HFFc6 (cell line): ENCODE data around the gene FSTL4. TPM values are rescaled to one million over a fixed set of nuclear protein-coding genes. Genes with fewer than 3 reads are reported as not detected.
A peak's percentile ranks its signal among the peaks of the same experiment; 100 is the strongest.

Experiments used
- DNase-seq: peaks from one replicate; pipeline ENCODE4 v3.0.0-alpha.2; 2018
- H3K27ac Mint-ChIP-seq: 2 replicates; pipeline ENCODE4 v1.8.0; 2020; ENCODE audit warnings: mild to moderate bottlenecking, mixed read lengths
- H3K27me3 Mint-ChIP-seq: 2 replicates; pipeline ENCODE4 v1.8.0; 2021; ENCODE audit warnings: mild to moderate bottlenecking, moderate library complexity, mixed read lengths; ENCODE audit not compliant: insufficient read depth
- H3K36me3 Mint-ChIP-seq: 2 replicates; pipeline ENCODE4 v1.8.0; 2021; ENCODE audit warnings: low read depth, mixed read lengths
- H3K4me1 Mint-ChIP-seq: 2 replicates; pipeline ENCODE4 v1.8.0; 2020; ENCODE audit warnings: low read depth, mixed read lengths
- H3K4me3 Mint-ChIP-seq: 2 replicates; pipeline ENCODE4 v1.8.0; 2020; ENCODE audit warnings: mild to moderate bottlenecking, moderate library complexity, mixed read lengths
- H3K9me3 Mint-ChIP-seq: 2 replicates; pipeline ENCODE4 v1.8.0; 2020; ENCODE audit warnings: mild to moderate bottlenecking, mixed read lengths
- CTCF ChIP-seq: fragments of 200-600 bp; sonication (generic); IDR thresholded peaks from 2 replicates; pipeline ENCODE4 v1.5.0; 2021; ENCODE audit warnings: antibody characterized with exemption, mild to moderate bottlenecking
- total RNA-seq, 6 experiments: library from RNA; stranded (reverse); fragmentation: NEBNext Ultra II Directional; extraction: Animal tissue kit (Norgen Biotek cat#: 25700); gene quantifications; 2 replicates in 1 of 6; 3 replicates in 5 of 6; pipeline ENCODE4 v1.2.3, GENCODE V29; 2021

Gene FSTL4
- total RNA-seq, 6 experiments from 2014 or later: not detected

- H3K9me3 Mint-ChIP-seq: no peaks in the 10 kb centered on the region
- H3K27ac Mint-ChIP-seq: no peak overlapping the region
- H3K4me1 Mint-ChIP-seq: no peaks in the 10 kb centered on the region
- no peak overlapping the region for H3K4me3 Mint-ChIP-seq
- H3K27me3 Mint-ChIP-seq: peaks cover 5% of the 10 kb centered on the region; the same call in 1 of the 2 replicates
- no peak for DNase-seq
- H3K36me3 Mint-ChIP-seq: no peaks in the 10 kb centered on the region
- TF ChIP-seq CTCF: no peak
Measured at GRCh38 chr5:133531178-133531577, 81.2 kb downstream of the FSTL4 start.

GRCh38 chr5:133530270-133530669, 82.1 kb downstream of the FSTL4 start:
- peaks cover 5% of the 10 kb centered on the region; the same call in 1 of the 2 replicates for H3K27me3 Mint-ChIP-seq
- H3K9me3 Mint-ChIP-seq: no peaks in the 10 kb centered on the region
- no peak for DNase-seq
- H3K4me3 Mint-ChIP-seq: no peak overlapping the region
- TF ChIP-seq CTCF: no peak
- no peak overlapping the region for H3K27ac Mint-ChIP-seq
- H3K36me3 Mint-ChIP-seq: no peaks in the 10 kb centered on the region
- H3K4me1 Mint-ChIP-seq: no peaks in the 10 kb centered on the region

- Mint-ChIP-seq H3K4me1 (no peaks in the 10 kb centered on the region), H3K4me3 (no peak overlapping the region), H3K9me3 (no peaks in the 10 kb centered on the region), H3K27ac (no peak overlapping the region), H3K27me3 (peaks cover 10% of the 10 kb centered on the region), H3K36me3 (no peaks in the 10 kb centered on the region)
- no peak for DNase-seq
- no peak for TF ChIP-seq CTCF
Measured at GRCh38 chr5:133528841-133529240, 83.5 kb downstream of the FSTL4 start.

- H3K27me3 Mint-ChIP-seq: peaks cover 13% of the 10 kb centered on the region
- no peak overlapping the region for H3K27ac Mint-ChIP-seq
- no peak for TF ChIP-seq CTCF
- DNase-seq: peak; percentile 57
- no peaks in the 10 kb centered on the region for H3K9me3 Mint-ChIP-seq
- H3K36me3 Mint-ChIP-seq: no peaks in the 10 kb centered on the region
- no peaks in the 10 kb centered on the region for H3K4me1 Mint-ChIP-seq
- no peak overlapping the region for H3K4me3 Mint-ChIP-seq
Measured at GRCh38 chr5:133527311-133527710, 85.0 kb downstream of the FSTL4 start.

- no peaks in the 10 kb centered on the region for H3K36me3 Mint-ChIP-seq
- no peaks in the 10 kb centered on the region for H3K9me3 Mint-ChIP-seq
- H3K27me3 Mint-ChIP-seq: peaks cover 13% of the 10 kb centered on the region
- TF ChIP-seq CTCF: no peak; the same call in 1 of the 2 replicates
- no peak for DNase-seq
- H3K4me3 Mint-ChIP-seq: no peak overlapping the region
- H3K4me1 Mint-ChIP-seq: no peaks in the 10 kb centered on the region
- no peak overlapping the region for H3K27ac Mint-ChIP-seq
Measured at GRCh38 chr5:133526368-133526767, 86.0 kb downstream of the FSTL4 start.

DNA sequence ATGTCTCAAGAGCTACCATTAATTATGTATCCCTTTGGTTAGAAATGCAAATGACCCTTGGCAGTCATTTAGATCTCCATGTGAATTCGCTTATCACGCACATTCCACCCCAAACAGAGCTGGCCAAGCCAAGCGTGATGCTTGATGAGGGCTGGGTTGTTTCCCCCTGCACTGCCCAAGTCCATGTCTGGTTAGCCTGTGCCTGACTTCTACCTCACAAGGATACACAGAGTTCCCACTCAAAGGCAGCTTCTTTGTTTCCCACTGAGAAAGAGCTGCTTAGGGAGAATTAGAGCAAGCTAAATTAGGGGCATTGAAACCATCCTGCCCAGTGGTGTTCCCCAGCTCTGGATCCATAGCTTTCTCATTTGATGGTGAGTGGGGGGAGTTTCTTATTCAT, 87.2 kb downstream of the FSTL4 start:
- Mint-ChIP-seq H3K4me1 (no peaks in the 10 kb centered on the region), H3K27ac (no peak overlapping the region), H3K9me3 (no peaks in the 10 kb centered on the region), H3K4me3 (no peak overlapping the region), H3K27me3 (peaks cover 17% of the 10 kb centered on the region), H3K36me3 (no peaks in the 10 kb centered on the region)
- no peak for DNase-seq
- TF ChIP-seq CTCF: no peak
